Liver (tissue), 9 donors: Measurements from ENCODE around the gene MAP3K4. TPM values are rescaled to one million over a fixed set of nuclear protein-coding genes. Genes with fewer than 3 reads are reported as not detected.

ENCODE experiments used
- DNase-seq: peaks from one replicate; pipeline ENCODE4 v3.0.0-alpha.2; 2017; ENCODE audit warnings: low spot score
- H3K27ac ChIP-seq, 2 donors: one replicate each; pipeline ENCODE4 v1.7.0; 2013; ENCODE audit warnings: inconsistent platforms in 2 of 2, low read length in 2 of 2, control low read depth in 1 of 2, low read depth in 1 of 2, mild to moderate bottlenecking in 1 of 2
- H3K27me3 ChIP-seq, 4 donors: one replicate each; pipeline versions ENCODE4 v1.6.1 to v1.7.0; 2013; ENCODE audit warnings: low read length in 3 of 4, inconsistent platforms in 1 of 4, mild to moderate bottlenecking in 1 of 4, moderate library complexity in 1 of 4; ENCODE audit not compliant: control insufficient read depth in 4 of 4, insufficient read depth in 4 of 4
- H3K36me3 ChIP-seq, 4 donors: one replicate each; pipeline versions ENCODE4 v1.6.1 to v1.7.0; 2013; ENCODE audit warnings: low read length in 3 of 4, mild to moderate bottlenecking in 3 of 4, low read depth in 1 of 4, moderate library complexity in 1 of 4; ENCODE audit not compliant: control insufficient read depth in 4 of 4, insufficient read depth in 3 of 4
- H3K4me1 ChIP-seq, 4 donors: one replicate each; pipeline versions ENCODE4 v1.6.1 to v1.7.0; 2013; ENCODE audit warnings: low read length in 3 of 4, mild to moderate bottlenecking in 3 of 4, moderate library complexity in 1 of 4; ENCODE audit not compliant: control insufficient read depth in 4 of 4, insufficient read depth in 4 of 4
- H3K4me3 ChIP-seq, 3 donors: one replicate each; pipeline versions ENCODE4 v1.6.1 to v1.7.0; 2013; ENCODE audit warnings: low read length in 3 of 3, control low read depth in 1 of 3, low read depth in 1 of 3, mild to moderate bottlenecking in 1 of 3
- H3K9ac ChIP-seq, 2 donors: one replicate each; pipeline ENCODE4 v1.7.0; 2013; ENCODE audit warnings: low read length in 2 of 2, mild to moderate bottlenecking in 2 of 2, moderate library complexity in 2 of 2, control low read depth in 1 of 2, low read depth in 1 of 2
- H3K9me3 ChIP-seq, 4 donors: one replicate each; pipeline versions ENCODE4 v1.6.1 to v1.7.0; 2013; ENCODE audit warnings: low read length in 3 of 4; ENCODE audit not compliant: control insufficient read depth in 4 of 4
- CTCF ChIP-seq: fragments of 150-350 bp; IDR thresholded peaks from 2 replicates; pipeline ENCODE4 v1.5.1; 2017; ENCODE audit warnings: improper control_type of control experiment, low read depth, low read length; ENCODE audit not compliant: missing input control
- EGR1 ChIP-seq, 2 donors: IDR thresholded peaks; 2 replicates each; pipeline ENCODE4 v1.6.1; 2016 to 2018; ENCODE audit warnings: antibody characterized with exemption in 2 of 2, low read depth in 2 of 2
- FOXA1 ChIP-seq: IDR thresholded peaks from 2 replicates; pipeline ENCODE4 v1.6.1; 2016; ENCODE audit warnings: antibody characterized with exemption
- FOXA2 ChIP-seq: IDR thresholded peaks from 2 replicates; pipeline ENCODE4 v1.6.1; 2016; ENCODE audit warnings: antibody characterized with exemption
- GABPA ChIP-seq, 2 donors: IDR thresholded peaks in 1 of 2; conservative IDR thresholded peaks in 1 of 2; 2 replicates each; pipeline ENCODE4 v1.6.1; 2016; ENCODE audit warnings: antibody characterized with exemption in 2 of 2, mild to moderate bottlenecking in 1 of 2, moderate library complexity in 1 of 2
- HNF4A ChIP-seq, 2 donors: conservative IDR thresholded peaks; 2 replicates each; pipeline ENCODE4 v1.6.1; 2016; ENCODE audit warnings: antibody characterized with exemption in 2 of 2, mild to moderate bottlenecking in 2 of 2
- HNF4G ChIP-seq: IDR thresholded peaks from 2 replicates; pipeline ENCODE4 v1.6.1; 2016; ENCODE audit warnings: antibody characterized with exemption
- JUND ChIP-seq, 2 donors: IDR thresholded peaks; 2 replicates each; pipeline ENCODE4 v1.6.1; 2016; ENCODE audit warnings: antibody characterized with exemption in 2 of 2
- NR2F2 ChIP-seq: IDR thresholded peaks from 2 replicates; pipeline ENCODE4 v1.6.1; 2016; ENCODE audit warnings: antibody characterized with exemption
- RAD21 ChIP-seq, 2 donors: IDR thresholded peaks; 2 replicates each; pipeline ENCODE4 v1.6.1; 2016; ENCODE audit warnings: antibody characterized with exemption in 2 of 2, mild to moderate bottlenecking in 2 of 2
- REST ChIP-seq: IDR thresholded peaks from 2 replicates; pipeline ENCODE4 v1.6.1; 2016; ENCODE audit warnings: antibody characterized with exemption, mild to moderate bottlenecking
- RXRA ChIP-seq, 2 donors: IDR thresholded peaks; 2 replicates each; pipeline ENCODE4 v1.6.1; 2017 to 2018; ENCODE audit warnings: antibody characterized with exemption in 2 of 2, mild to moderate bottlenecking in 1 of 2
- SP1 ChIP-seq: IDR thresholded peaks from 2 replicates; pipeline ENCODE4 v1.6.1; 2018; ENCODE audit warnings: antibody characterized with exemption, mild to moderate bottlenecking
- TAF1 ChIP-seq: conservative IDR thresholded peaks from 2 replicates; pipeline ENCODE4 v1.6.1; 2016; ENCODE audit warnings: antibody characterized with exemption, mild to moderate bottlenecking
- YY1 ChIP-seq: IDR thresholded peaks from 2 replicates; pipeline ENCODE4 v1.6.1; 2016; ENCODE audit warnings: antibody characterized with exemption, mild to moderate bottlenecking
- ZBTB33 ChIP-seq: IDR thresholded peaks from 2 replicates; pipeline ENCODE4 v1.6.1; 2016; ENCODE audit warnings: antibody characterized with exemption
- WGBS: extraction: QIAGEN DNeasy Blood & Tissue Kit; methylation state at CpG from one replicate; pipeline ENCODE4 v1.1.7; 2013; 5-methylcytosine and 5-hydroxymethylcytosine counted together
- polyA plus RNA-seq, 2 donors: library from polyadenylated mRNA; stranded (reverse) in 1 of 2; unstranded in 1 of 2; fragments of 200-250 nt in 1 of 2; fragments of >200 nt in 1 of 2; fragmentation: Nextera tagmentation in 1 of 2; extraction: Ambion mirVana in 1 of 2; gene quantifications; one replicate each; pipeline versions ENCODE4 v1.2.1 to v1.2.3, GENCODE V29; 2013 to 2015
- total RNA-seq, 2 donors: library from RNA; depleted of rRNA; stranded (reverse); fragments of >200 nt; gene quantifications; one replicate each; pipeline ENCODE4 v1.2.3, GENCODE V29; 2014
- TF ChIP-seq, protein P1 (sequence below): IDR thresholded peaks from 2 replicates; pipeline ENCODE4 v1.6.1; 2016; ENCODE audit warnings: antibody characterized with exemption
- TF ChIP-seq, protein P2 (sequence below): IDR thresholded peaks from 2 replicates; pipeline ENCODE4 v1.6.1; 2016; ENCODE audit warnings: antibody characterized with exemption
- donor health status: healthy.
- donor health status: healthy.
- donor health status: healthy.
- donor health status: healthy.
- donor health status: healthy.

MAP3K4 gene
- total and polyA plus RNA-seq, 4 donors: 4.3 to 20.0 (median 11.7) TPM

- peaks cover 0 to 17% (median 7%) of the 10 kb centered on the region in 4 donors for H3K4me1 ChIP-seq
- no peaks in the 10 kb centered on the region for H3K9me3 ChIP-seq
- H3K27me3 ChIP-seq: no peaks in the 10 kb centered on the region
- TF ChIP-seq YY1 (no peak), JUND (IDR thresholded peaks at IDR 0.05) (no peak), HNF4A (conservative IDR thresholded peaks at IDR 0.05) (no peak), EGR1 (IDR thresholded peaks at IDR 0.05; ENCODE audit: low read depth in 2 of 2) (no peak), GABPA (IDR thresholded peaks at IDR 0.05 in 1 of 2, conservative IDR thresholded peaks at IDR 0.05 in 1 of 2) (no peak), CTCF (no peak), ZBTB33 (no peak), SP1 (no peak), FOXA1 (no peak), TAF1 (no peak), REST (no peak), NR2F2 (no peak), RAD21 (IDR thresholded peaks at IDR 0.05) (no peak)
- TF ChIP-seq, protein P1, sequence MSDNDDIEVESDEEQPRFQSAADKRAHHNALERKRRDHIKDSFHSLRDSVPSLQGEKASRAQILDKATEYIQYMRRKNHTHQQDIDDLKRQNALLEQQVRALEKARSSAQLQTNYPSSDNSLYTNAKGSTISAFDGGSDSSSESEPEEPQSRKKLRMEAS: no peak
- TF ChIP-seq, protein P2, sequence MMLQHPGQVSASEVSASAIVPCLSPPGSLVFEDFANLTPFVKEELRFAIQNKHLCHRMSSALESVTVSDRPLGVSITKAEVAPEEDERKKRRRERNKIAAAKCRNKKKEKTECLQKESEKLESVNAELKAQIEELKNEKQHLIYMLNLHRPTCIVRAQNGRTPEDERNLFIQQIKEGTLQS: no peak
- H3K4me3 ChIP-seq: no peak overlapping the region
- H3K36me3 ChIP-seq: no peaks in the 10 kb centered on the region
- WGBS: 86% methylated on average over 7 of the region's 7 CpGs
- no peak overlapping the region for H3K9ac ChIP-seq
- no peak overlapping the region for H3K27ac ChIP-seq
- DNase-seq: no peak
Measured at GRCh38 chr6:160999516-160999915, 7.9 kb downstream of the MAP3K4 start.

DNA sequence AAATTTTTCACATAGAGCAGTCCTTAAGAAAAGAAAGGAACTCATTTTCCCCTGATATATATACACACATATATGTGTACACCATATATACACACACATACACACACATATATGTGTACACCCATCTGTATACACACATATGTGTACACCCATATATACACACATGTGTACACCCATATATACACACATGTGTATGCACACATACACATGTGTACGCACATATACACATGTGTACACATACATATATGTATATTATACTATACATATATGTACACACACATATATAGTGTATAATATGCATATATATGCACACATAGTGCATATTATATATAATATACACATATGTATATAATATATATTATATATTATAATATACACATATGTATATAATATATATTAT, 9.1 kb downstream of the MAP3K4 start:
- TF ChIP-seq, protein P1: no peak
- no peak for TF ChIP-seq RXRA (IDR thresholded peaks at IDR 0.05)
- TF ChIP-seq FOXA2: no peak
- no peak for TF ChIP-seq SP1
- TF ChIP-seq, protein P2: no peak
- TF ChIP-seq HNF4G: no peak
- TF ChIP-seq HNF4A (conservative IDR thresholded peaks at IDR 0.05): no peak
- TF ChIP-seq GABPA (IDR thresholded peaks at IDR 0.05 in 1 of 2, conservative IDR thresholded peaks at IDR 0.05 in 1 of 2): no peak
- TF ChIP-seq ZBTB33: no peak
- TF ChIP-seq RAD21 (IDR thresholded peaks at IDR 0.05): no peak
- TF ChIP-seq TAF1: no peak
- no peak for TF ChIP-seq JUND (IDR thresholded peaks at IDR 0.05)
- no peak for TF ChIP-seq EGR1 (IDR thresholded peaks at IDR 0.05; ENCODE audit: low read depth in 2 of 2)
- TF ChIP-seq NR2F2: no peak
- Histone ChIP-seq H3K27ac (no peak overlapping the region), H3K9me3 (no peaks in the 10 kb centered on the region), H3K4me3 (no peak overlapping the region), H3K4me1 (peaks cover 0 to 13% (median 6%) of the 10 kb centered on the region in 4 donors), H3K27me3 (no peaks in the 10 kb centered on the region), H3K36me3 (no peaks in the 10 kb centered on the region), H3K9ac (no peak overlapping the region)
- no peak for DNase-seq
- 98% methylated on average over 1 of the region's 1 CpG for WGBS
